Epithelial cell of proximal tubule (primary cell): ENCODE data around the gene KCNMA1. TPM values are rescaled to one million over a fixed set of nuclear protein-coding genes. Genes with fewer than 3 reads are reported as not detected.

Experiments used
- DNase-seq: peaks from one replicate; pipeline ENCODE4 v3.0.0-alpha.2; 2011; ENCODE audit warnings: low read depth
- H3K4me3 ChIP-seq: 2 replicates; pipeline ENCODE4 v1.5.1; 2011; ENCODE audit warnings: low read depth, mild to moderate bottlenecking, low read length
- CTCF ChIP-seq: conservative IDR thresholded peaks from 2 replicates; pipeline ENCODE4 v1.5.1; 2012; ENCODE audit warnings: low read depth, mild to moderate bottlenecking, low read length
- total RNA-seq: library from RNA; depleted of rRNA; stranded (reverse); fragments of >200 nt; gene quantifications from 2 replicates; pipeline ENCODE4 v1.2.3, GENCODE V29; 2015

KCNMA1 gene
- total RNA-seq, 1 donor from 2014 or later: 12.5 TPM

- no peak for TF ChIP-seq CTCF
- no peak for DNase-seq
- no peak overlapping the region for H3K4me3 ChIP-seq
Observed at GRCh38 chr10:76921383-76922010, 716.1 kb downstream of the KCNMA1 start.

- no peak for TF ChIP-seq CTCF
- no peak for DNase-seq
- no peak overlapping the region for H3K4me3 ChIP-seq
Observed at GRCh38 chr10:76920581-76920980, 717.0 kb downstream of the KCNMA1 start.

- TF ChIP-seq CTCF: no peak
Observed at GRCh38 chr10:76918106-76918505, 719.5 kb downstream of the KCNMA1 start.

GRCh38 chr10:76917071-76917470 is 720.5 kb downstream of the KCNMA1 start:
- DNase-seq: no peak
- H3K4me3 ChIP-seq: no peak overlapping the region
- TF ChIP-seq CTCF: no peak

More at GRCh38 chr10:76918106-76918505, 719.5 kb downstream of the KCNMA1 start:
- DNase-seq: no peak
- no peak overlapping the region for H3K4me3 ChIP-seq

- no peak overlapping the region for H3K4me3 ChIP-seq
- no peak for DNase-seq
- no peak for TF ChIP-seq CTCF
Observed at GRCh38 chr10:76916536-76916935, 721.1 kb downstream of the KCNMA1 start.

GRCh38 chr10:76915316-76915715 is 722.3 kb downstream of the KCNMA1 start:
- no peak for TF ChIP-seq CTCF
- no peak for DNase-seq

GRCh38 chr10:76911184-76911583 is 726.4 kb downstream of the KCNMA1 start:
- no peak overlapping the region for H3K4me3 ChIP-seq
- no peak for DNase-seq
- TF ChIP-seq CTCF: no peak

More at GRCh38 chr10:76915316-76915715, 722.3 kb downstream of the KCNMA1 start:
- H3K4me3 ChIP-seq: no peak overlapping the region
